ENCODE data around the gene SFRP4. TPM values are rescaled to one million over a fixed set of nuclear protein-coding genes. Genes with fewer than 3 reads are reported as not detected.

SFRP4 gene
- total RNA-seq, 1 donor from 2014 or later, result not detected

GRCh38 chr7:37915438-37915837 is 1.2 kb downstream of the SFRP4 start:
- no peaks in the 10 kb centered on the region for H3K36me3 Mint-ChIP-seq (ENCODE audit: low read depth, unreplicated experiment)
- no peaks in the 10 kb centered on the region for H3K9me3 Mint-ChIP-seq (ENCODE audit: unreplicated experiment)
- H3K27me3 Mint-ChIP-seq (ENCODE audit: unreplicated experiment), result peaks cover 4% of the 10 kb centered on the region
- peaks cover 11% of the 10 kb centered on the region for H3K4me1 Mint-ChIP-seq (ENCODE audit: unreplicated experiment)
- H3K4me3 Mint-ChIP-seq (ENCODE audit: unreplicated experiment), result no peak overlapping the region
- no peak overlapping the region for H3K27ac Mint-ChIP-seq (ENCODE audit: unreplicated experiment)
- no peak for DNase-seq (ENCODE audit: low spot score)
- TF ChIP-seq CTCF (IDR thresholded peaks at IDR 0.05; ENCODE audit: unreplicated experiment), result no peak

GRCh38 chr7:37912756-37913155 is 3.9 kb downstream of the SFRP4 start:
- H3K4me3 Mint-ChIP-seq (ENCODE audit: unreplicated experiment), result no peak overlapping the region
- no peaks in the 10 kb centered on the region for H3K36me3 Mint-ChIP-seq (ENCODE audit: low read depth, unreplicated experiment)

GRCh38 chr7:37908221-37908788 is 8.3 kb downstream of the SFRP4 start:
- H3K4me1 Mint-ChIP-seq (ENCODE audit: unreplicated experiment), result no peaks in the 10 kb centered on the region
- DNase-seq (ENCODE audit: low spot score), result no peak
- H3K27ac Mint-ChIP-seq (ENCODE audit: unreplicated experiment), result no peak overlapping the region
- no peaks in the 10 kb centered on the region for H3K9me3 Mint-ChIP-seq (ENCODE audit: unreplicated experiment)
- H3K4me3 Mint-ChIP-seq (ENCODE audit: unreplicated experiment), result no peak overlapping the region
- TF ChIP-seq CTCF (IDR thresholded peaks at IDR 0.05; ENCODE audit: unreplicated experiment), result no peak
- peaks cover 1% of the 10 kb centered on the region for H3K27me3 Mint-ChIP-seq (ENCODE audit: unreplicated experiment)
- H3K36me3 Mint-ChIP-seq (ENCODE audit: low read depth, unreplicated experiment), result no peaks in the 10 kb centered on the region

More at GRCh38 chr7:37912756-37913155, 3.9 kb downstream of the SFRP4 start:
- no peaks in the 10 kb centered on the region for H3K9me3 Mint-ChIP-seq (ENCODE audit: unreplicated experiment)
- H3K27ac Mint-ChIP-seq (ENCODE audit: unreplicated experiment), result no peak overlapping the region
- no peak for TF ChIP-seq CTCF (IDR thresholded peaks at IDR 0.05; ENCODE audit: unreplicated experiment)
- peaks cover 4% of the 10 kb centered on the region for H3K27me3 Mint-ChIP-seq (ENCODE audit: unreplicated experiment)
- peaks cover 6% of the 10 kb centered on the region for H3K4me1 Mint-ChIP-seq (ENCODE audit: unreplicated experiment)
- no peak for DNase-seq (ENCODE audit: low spot score)

DNA sequence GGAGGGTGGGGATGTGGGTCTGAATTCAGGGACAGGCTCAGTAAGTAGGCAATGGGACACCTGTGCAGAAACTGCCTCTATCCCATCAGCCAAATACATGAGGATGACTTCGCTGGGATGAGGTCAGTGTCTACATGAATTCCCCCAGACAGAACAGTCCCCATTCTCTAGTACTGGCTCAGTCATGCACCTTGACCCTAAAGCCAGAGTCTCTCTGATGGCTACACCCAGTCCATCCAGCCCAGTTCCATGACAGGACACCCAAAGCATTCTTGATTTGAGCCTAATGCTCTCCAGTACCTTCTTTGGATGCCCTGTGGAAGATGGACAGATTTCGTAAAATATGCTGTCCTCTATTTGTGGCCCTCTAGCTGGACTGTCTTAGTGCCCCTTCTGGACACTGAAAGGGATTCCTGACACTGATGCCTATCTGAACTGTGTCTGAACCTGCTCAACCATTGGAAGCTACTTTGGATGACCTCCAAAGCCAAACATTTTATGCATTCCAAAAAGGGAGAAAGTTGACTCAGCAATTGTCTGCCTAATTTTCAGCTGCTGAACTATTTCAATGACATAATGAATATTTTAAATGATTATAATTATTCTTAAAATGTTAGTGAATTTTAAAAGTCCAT is 14.6 kb downstream of the SFRP4 start:
- Mint-ChIP-seq H3K9me3 (ENCODE audit: unreplicated experiment) (no peaks in the 10 kb centered on the region), H3K27me3 (ENCODE audit: unreplicated experiment) (no peaks in the 10 kb centered on the region), H3K4me1 (ENCODE audit: unreplicated experiment) (no peaks in the 10 kb centered on the region), H3K36me3 (ENCODE audit: low read depth, unreplicated experiment) (no peaks in the 10 kb centered on the region), H3K4me3 (ENCODE audit: unreplicated experiment) (no peak overlapping the region), H3K27ac (ENCODE audit: unreplicated experiment) (no peak overlapping the region)
- no peak for DNase-seq (ENCODE audit: low spot score)
- no peak for TF ChIP-seq CTCF (IDR thresholded peaks at IDR 0.05; ENCODE audit: unreplicated experiment)

DNA sequence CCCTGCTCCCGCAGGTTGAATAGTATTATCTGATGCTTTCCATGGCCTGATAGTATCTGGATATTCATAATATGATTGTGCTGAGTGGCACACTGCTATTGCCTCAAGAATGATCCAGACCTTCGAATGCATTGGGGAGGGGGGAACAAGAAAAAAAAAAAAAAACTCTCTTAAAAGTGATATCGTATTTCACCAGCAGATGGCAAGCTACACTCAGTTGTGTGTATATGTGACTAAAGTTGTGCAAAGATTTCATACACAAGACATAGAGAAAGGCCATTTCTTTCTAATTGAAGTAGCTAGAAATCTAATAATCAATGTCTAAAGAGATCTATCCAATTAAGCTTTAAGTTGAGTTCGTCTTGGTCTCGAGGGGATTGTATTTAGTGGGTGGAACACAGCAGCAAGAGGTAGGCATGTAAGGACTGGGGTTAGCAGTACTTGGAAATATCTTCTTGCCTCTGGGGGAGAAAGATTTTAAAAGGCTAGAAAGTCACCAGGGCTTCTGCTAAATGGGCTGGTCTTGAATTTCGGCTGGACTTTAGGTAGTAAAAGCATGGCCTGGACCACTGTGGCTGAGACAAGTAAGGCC is 15.3 kb downstream of the SFRP4 start:
- no peak for DNase-seq (ENCODE audit: low spot score)
- Mint-ChIP-seq H3K27ac (ENCODE audit: unreplicated experiment) (no peak overlapping the region), H3K9me3 (ENCODE audit: unreplicated experiment) (no peaks in the 10 kb centered on the region), H3K36me3 (ENCODE audit: low read depth, unreplicated experiment) (no peaks in the 10 kb centered on the region), H3K4me1 (ENCODE audit: unreplicated experiment) (no peaks in the 10 kb centered on the region), H3K4me3 (ENCODE audit: unreplicated experiment) (no peak overlapping the region), H3K27me3 (ENCODE audit: unreplicated experiment) (no peaks in the 10 kb centered on the region)
- peak; percentile 81 for TF ChIP-seq CTCF (IDR thresholded peaks at IDR 0.05; ENCODE audit: unreplicated experiment)

All from endothelial cell (in vitro differentiated cells).